GM23338 (cell line): ENCODE data around the gene NUP160. TPM values are rescaled to one million over a fixed set of nuclear protein-coding genes. Genes with fewer than 3 reads are reported as not detected.

ENCODE experiments used
- ATAC-seq: fragments of 200-7000 bp; cut with Tn5 transposase; 3 replicates; pipeline ENCODE4 v1.9.1; 2020
- DNase-seq: peaks from one replicate; pipeline ENCODE4 v3.0.0-alpha.2; 2015; ENCODE audit warnings: low spot score
- H2AFZ ChIP-seq: fragments of 200-600 bp; sonication (generic); 2 replicates; pipeline ENCODE4 v1.8.0; 2016; ENCODE audit warnings: antibody characterized with exemption, mild to moderate bottlenecking, moderate library complexity
- H3F3A ChIP-seq: fragments of 200-600 bp; sonication (generic); replicated peaks from 2 replicates; pipeline ENCODE4 v1.8.0; 2017; ENCODE audit warnings: antibody characterized with exemption, mixed run types, low read depth
- H3K27ac ChIP-seq: fragments of 200-600 bp; sonication (generic); 2 replicates; pipeline ENCODE4 v1.6.1; 2016; ENCODE audit warnings: low read depth
- H3K27me3 ChIP-seq: fragments of 200-600 bp; sonication (generic); 2 replicates; pipeline ENCODE4 v1.8.0; 2016; ENCODE audit warnings: mild to moderate bottlenecking, mixed run types, moderate library complexity; ENCODE audit not compliant: insufficient read depth
- H3K36me3 ChIP-seq: fragments of 200-600 bp; sonication (generic); 2 replicates; pipeline ENCODE4 v1.8.0; 2016; ENCODE audit warnings: mild to moderate bottlenecking; ENCODE audit not compliant: insufficient read depth
- H3K4me1 ChIP-seq: fragments of 200-600 bp; sonication (generic); 2 replicates; pipeline ENCODE4 v1.8.0; 2016; ENCODE audit warnings: mild to moderate bottlenecking, moderate library complexity; ENCODE audit not compliant: insufficient read depth
- H3K4me2 ChIP-seq: fragments of 200-600 bp; sonication (generic); 2 replicates; pipeline ENCODE4 v1.7.1; 2017; ENCODE audit warnings: mixed run types
- H3K4me3 ChIP-seq: fragments of 200-600 bp; sonication (generic); 2 replicates; pipeline ENCODE4 v1.6.1; 2016; ENCODE audit warnings: mixed run types
- H3K79me2 ChIP-seq: fragments of 200-600 bp; sonication (generic); replicated peaks from 2 replicates; pipeline ENCODE4 v1.8.0; 2017; ENCODE audit warnings: mild to moderate bottlenecking; ENCODE audit not compliant: insufficient read depth
- H3K9me2 ChIP-seq: fragments of 200-600 bp; sonication (generic); 2 replicates; pipeline ENCODE4 v1.8.0; 2017; ENCODE audit not compliant: insufficient read depth
- H4K20me1 ChIP-seq: fragments of 200-600 bp; sonication (generic); replicated peaks from 2 replicates; pipeline ENCODE4 v1.8.0; 2017; ENCODE audit warnings: mild to moderate bottlenecking; ENCODE audit not compliant: insufficient read depth
- H3K27ac Mint-ChIP-seq: 2 replicates; pipeline ENCODE4 v1.8.0; 2020; ENCODE audit warnings: inconsistent platforms, mild to moderate bottlenecking, moderate library complexity, mixed read lengths
- H3K27me3 Mint-ChIP-seq: 3 replicates; pipeline ENCODE4 v1.8.0; 2022; ENCODE audit warnings: low read depth, mild to moderate bottlenecking, moderate library complexity, mixed read lengths, inconsistent platforms; ENCODE audit not compliant: insufficient read depth, poor library complexity
- H3K36me3 Mint-ChIP-seq: 3 replicates; pipeline ENCODE4 v1.8.0; 2021; ENCODE audit warnings: low read depth, mild to moderate bottlenecking, inconsistent platforms, moderate library complexity, mixed read lengths
- H3K4me1 Mint-ChIP-seq: 3 replicates; pipeline ENCODE4 v1.8.0; 2020; ENCODE audit warnings: mild to moderate bottlenecking, inconsistent platforms, mixed read lengths
- H3K4me3 Mint-ChIP-seq: 3 replicates; pipeline ENCODE4 v1.8.0; 2021; ENCODE audit warnings: moderate library complexity, mild to moderate bottlenecking, inconsistent platforms, mixed read lengths
- H3K9me3 Mint-ChIP-seq: 3 replicates; pipeline ENCODE4 v1.8.0; 2020; ENCODE audit warnings: moderate library complexity, mild to moderate bottlenecking, inconsistent platforms, mixed read lengths
- CREB1 ChIP-seq: fragments of 250-450 bp; sonication (Bioruptor Pico); IDR thresholded peaks from 2 replicates; pipeline ENCODE4 v1.5.0; 2020; ENCODE audit warnings: low read depth, mild to moderate bottlenecking, moderate library complexity
- EZH2 ChIP-seq: fragments of 200-600 bp; sonication (generic); IDR thresholded peaks from one replicate; pipeline ENCODE4 v1.8.0; 2017; ENCODE audit warnings: antibody characterized with exemption, mild to moderate bottlenecking, low read depth; ENCODE audit not compliant: unreplicated experiment
- EZH2phosphoT487 ChIP-seq: fragments of 200-600 bp; sonication (generic); IDR thresholded peaks from one replicate; pipeline ENCODE4 v1.8.1; 2018; ENCODE audit warnings: antibody characterized with exemption; ENCODE audit not compliant: unreplicated experiment
- JUNB ChIP-seq: IDR thresholded peaks from one replicate; pipeline ENCODE4 v1.6.1; 2016; ENCODE audit warnings: antibody characterized with exemption; ENCODE audit not compliant: unreplicated experiment
- NANOG ChIP-seq: IDR thresholded peaks from 2 replicates; pipeline ENCODE4 v1.6.1; 2016; ENCODE audit warnings: antibody characterized with exemption, borderline replicate concordance
- POLR2AphosphoS5 ChIP-seq: IDR thresholded peaks from 2 replicates; pipeline ENCODE4 v1.6.1; 2016; ENCODE audit warnings: antibody characterized with exemption, low read depth
- STAT1 ChIP-seq: IDR thresholded peaks from one replicate; pipeline ENCODE4 v1.6.1; 2016; ENCODE audit warnings: antibody characterized with exemption; ENCODE audit not compliant: unreplicated experiment
- ZNF114 ChIP-seq: fragments of 250-450 bp; sonication (Bioruptor Pico); IDR thresholded peaks from 2 replicates; pipeline ENCODE4 v1.5.0; 2020; ENCODE audit warnings: mild to moderate bottlenecking, moderate library complexity
- ZNF331 ChIP-seq: fragments of 250-450 bp; sonication (Bioruptor Pico); IDR thresholded peaks from 2 replicates; pipeline ENCODE4 v1.5.0; 2020; ENCODE audit warnings: low read depth, mild to moderate bottlenecking, moderate library complexity
- polyA plus RNA-seq: library from polyadenylated mRNA; unstranded; fragments of >200 nt; fragmentation: Nextera tagmentation; extraction: Ambion mirVana; gene quantifications from 2 replicates; pipeline ENCODE4 v1.2.1, GENCODE V29; 2016
- total RNA-seq: library from RNA; depleted of rRNA; stranded (reverse); fragments of >200 nt; shearing (Covaris generic); gene quantifications from 2 replicates; pipeline ENCODE4 v1.2.3, GENCODE V29; 2014
- TF ChIP-seq, protein P1 (sequence below), 2 experiments: fragments of 200-600 bp in 1 of 2; sonication (generic) in 1 of 2; conservative IDR thresholded peaks; 2 replicates each; pipeline versions ENCODE4 v1.5.1 to v1.6.1; 2016 to 2017; ENCODE audit warnings: antibody characterized with exemption in 2 of 2, low read depth in 2 of 2, mild to moderate bottlenecking in 2 of 2, moderate library complexity in 1 of 2
- TF ChIP-seq, protein P2 (sequence below): IDR thresholded peaks from 2 replicates; pipeline ENCODE4 v1.6.1; 2016; ENCODE audit warnings: antibody characterized with exemption
- TF ChIP-seq, protein P3 (sequence below): fragments of 250-450 bp; sonication (Bioruptor Pico); IDR thresholded peaks from 2 replicates; pipeline ENCODE4 v1.5.0; 2020; ENCODE audit warnings: mild to moderate bottlenecking, moderate library complexity
- TF ChIP-seq, protein P4 (sequence below): IDR thresholded peaks from one replicate; pipeline ENCODE4 v1.6.1; 2018; ENCODE audit warnings: antibody characterized with exemption; ENCODE audit not compliant: unreplicated experiment

Gene NUP160
- total and polyA plus RNA-seq, 2 experiments from 2014 or later, result 41.2 to 101 TPM

DNA sequence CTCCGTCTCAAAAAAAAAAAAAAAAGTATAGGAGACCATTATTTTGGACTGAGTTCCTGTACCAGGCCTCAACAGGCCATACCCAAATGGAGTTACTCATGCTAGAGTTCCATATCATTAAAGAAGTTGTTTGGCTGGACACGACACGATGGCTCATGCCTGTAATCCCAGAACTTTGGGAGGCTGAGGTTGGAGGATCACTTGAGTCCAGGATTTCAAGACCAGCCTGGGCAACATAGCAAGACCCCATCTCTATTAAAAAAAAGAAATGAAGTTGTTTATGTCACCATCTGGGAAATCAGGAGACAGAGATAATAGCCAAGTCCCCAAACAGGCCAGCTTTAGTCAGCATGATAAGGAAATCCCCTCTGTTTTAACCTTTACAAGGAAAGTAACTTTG is 74.3 kb downstream of the NUP160 start:
- peaks cover 4% of the 10 kb centered on the region; the same call in 2 of the 3 replicates for H3K4me1 Mint-ChIP-seq
- H3K27me3 Mint-ChIP-seq, result peaks cover 11% of the 10 kb centered on the region
- Histone ChIP-seq H3K9me2 (no peaks in the 10 kb centered on the region), H3K36me3 (peaks cover 21% of the 10 kb centered on the region), H3K79me2 (no peaks in the 10 kb centered on the region), H2AFZ (no peak overlapping the region), H3K4me1 (no peaks in the 10 kb centered on the region), H3K4me2 (no peak overlapping the region), H3K4me3 (no peak overlapping the region), H3F3A (no peaks in the 10 kb centered on the region; the same call in 1 of the 2 replicates), H3K27me3 (no peaks in the 10 kb centered on the region), H4K20me1 (no peaks in the 10 kb centered on the region; the same call in 1 of the 2 replicates), H3K27ac (no peak overlapping the region)
- DNase-seq, result no peak
- H3K4me3 Mint-ChIP-seq, result no peak overlapping the region
- no peaks in the 10 kb centered on the region for H3K9me3 Mint-ChIP-seq
- H3K36me3 Mint-ChIP-seq, result peaks cover 30% of the 10 kb centered on the region
- no peak overlapping the region for H3K27ac Mint-ChIP-seq
- no peak for TF ChIP-seq ZNF114
- TF ChIP-seq, protein P1, sequence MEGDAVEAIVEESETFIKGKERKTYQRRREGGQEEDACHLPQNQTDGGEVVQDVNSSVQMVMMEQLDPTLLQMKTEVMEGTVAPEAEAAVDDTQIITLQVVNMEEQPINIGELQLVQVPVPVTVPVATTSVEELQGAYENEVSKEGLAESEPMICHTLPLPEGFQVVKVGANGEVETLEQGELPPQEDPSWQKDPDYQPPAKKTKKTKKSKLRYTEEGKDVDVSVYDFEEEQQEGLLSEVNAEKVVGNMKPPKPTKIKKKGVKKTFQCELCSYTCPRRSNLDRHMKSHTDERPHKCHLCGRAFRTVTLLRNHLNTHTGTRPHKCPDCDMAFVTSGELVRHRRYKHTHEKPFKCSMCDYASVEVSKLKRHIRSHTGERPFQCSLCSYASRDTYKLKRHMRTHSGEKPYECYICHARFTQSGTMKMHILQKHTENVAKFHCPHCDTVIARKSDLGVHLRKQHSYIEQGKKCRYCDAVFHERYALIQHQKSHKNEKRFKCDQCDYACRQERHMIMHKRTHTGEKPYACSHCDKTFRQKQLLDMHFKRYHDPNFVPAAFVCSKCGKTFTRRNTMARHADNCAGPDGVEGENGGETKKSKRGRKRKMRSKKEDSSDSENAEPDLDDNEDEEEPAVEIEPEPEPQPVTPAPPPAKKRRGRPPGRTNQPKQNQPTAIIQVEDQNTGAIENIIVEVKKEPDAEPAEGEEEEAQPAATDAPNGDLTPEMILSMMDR (conservative IDR thresholded peaks at IDR 0.05; ENCODE audit: low read depth in 2 of 2), result no peak
- TF ChIP-seq, protein P2, sequence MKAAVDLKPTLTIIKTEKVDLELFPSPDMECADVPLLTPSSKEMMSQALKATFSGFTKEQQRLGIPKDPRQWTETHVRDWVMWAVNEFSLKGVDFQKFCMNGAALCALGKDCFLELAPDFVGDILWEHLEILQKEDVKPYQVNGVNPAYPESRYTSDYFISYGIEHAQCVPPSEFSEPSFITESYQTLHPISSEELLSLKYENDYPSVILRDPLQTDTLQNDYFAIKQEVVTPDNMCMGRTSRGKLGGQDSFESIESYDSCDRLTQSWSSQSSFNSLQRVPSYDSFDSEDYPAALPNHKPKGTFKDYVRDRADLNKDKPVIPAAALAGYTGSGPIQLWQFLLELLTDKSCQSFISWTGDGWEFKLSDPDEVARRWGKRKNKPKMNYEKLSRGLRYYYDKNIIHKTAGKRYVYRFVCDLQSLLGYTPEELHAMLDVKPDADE, result no peak
- TF ChIP-seq STAT1, result no peak
- no peak for TF ChIP-seq POLR2AphosphoS5
- TF ChIP-seq EZH2, result no peak
- TF ChIP-seq, protein P3, sequence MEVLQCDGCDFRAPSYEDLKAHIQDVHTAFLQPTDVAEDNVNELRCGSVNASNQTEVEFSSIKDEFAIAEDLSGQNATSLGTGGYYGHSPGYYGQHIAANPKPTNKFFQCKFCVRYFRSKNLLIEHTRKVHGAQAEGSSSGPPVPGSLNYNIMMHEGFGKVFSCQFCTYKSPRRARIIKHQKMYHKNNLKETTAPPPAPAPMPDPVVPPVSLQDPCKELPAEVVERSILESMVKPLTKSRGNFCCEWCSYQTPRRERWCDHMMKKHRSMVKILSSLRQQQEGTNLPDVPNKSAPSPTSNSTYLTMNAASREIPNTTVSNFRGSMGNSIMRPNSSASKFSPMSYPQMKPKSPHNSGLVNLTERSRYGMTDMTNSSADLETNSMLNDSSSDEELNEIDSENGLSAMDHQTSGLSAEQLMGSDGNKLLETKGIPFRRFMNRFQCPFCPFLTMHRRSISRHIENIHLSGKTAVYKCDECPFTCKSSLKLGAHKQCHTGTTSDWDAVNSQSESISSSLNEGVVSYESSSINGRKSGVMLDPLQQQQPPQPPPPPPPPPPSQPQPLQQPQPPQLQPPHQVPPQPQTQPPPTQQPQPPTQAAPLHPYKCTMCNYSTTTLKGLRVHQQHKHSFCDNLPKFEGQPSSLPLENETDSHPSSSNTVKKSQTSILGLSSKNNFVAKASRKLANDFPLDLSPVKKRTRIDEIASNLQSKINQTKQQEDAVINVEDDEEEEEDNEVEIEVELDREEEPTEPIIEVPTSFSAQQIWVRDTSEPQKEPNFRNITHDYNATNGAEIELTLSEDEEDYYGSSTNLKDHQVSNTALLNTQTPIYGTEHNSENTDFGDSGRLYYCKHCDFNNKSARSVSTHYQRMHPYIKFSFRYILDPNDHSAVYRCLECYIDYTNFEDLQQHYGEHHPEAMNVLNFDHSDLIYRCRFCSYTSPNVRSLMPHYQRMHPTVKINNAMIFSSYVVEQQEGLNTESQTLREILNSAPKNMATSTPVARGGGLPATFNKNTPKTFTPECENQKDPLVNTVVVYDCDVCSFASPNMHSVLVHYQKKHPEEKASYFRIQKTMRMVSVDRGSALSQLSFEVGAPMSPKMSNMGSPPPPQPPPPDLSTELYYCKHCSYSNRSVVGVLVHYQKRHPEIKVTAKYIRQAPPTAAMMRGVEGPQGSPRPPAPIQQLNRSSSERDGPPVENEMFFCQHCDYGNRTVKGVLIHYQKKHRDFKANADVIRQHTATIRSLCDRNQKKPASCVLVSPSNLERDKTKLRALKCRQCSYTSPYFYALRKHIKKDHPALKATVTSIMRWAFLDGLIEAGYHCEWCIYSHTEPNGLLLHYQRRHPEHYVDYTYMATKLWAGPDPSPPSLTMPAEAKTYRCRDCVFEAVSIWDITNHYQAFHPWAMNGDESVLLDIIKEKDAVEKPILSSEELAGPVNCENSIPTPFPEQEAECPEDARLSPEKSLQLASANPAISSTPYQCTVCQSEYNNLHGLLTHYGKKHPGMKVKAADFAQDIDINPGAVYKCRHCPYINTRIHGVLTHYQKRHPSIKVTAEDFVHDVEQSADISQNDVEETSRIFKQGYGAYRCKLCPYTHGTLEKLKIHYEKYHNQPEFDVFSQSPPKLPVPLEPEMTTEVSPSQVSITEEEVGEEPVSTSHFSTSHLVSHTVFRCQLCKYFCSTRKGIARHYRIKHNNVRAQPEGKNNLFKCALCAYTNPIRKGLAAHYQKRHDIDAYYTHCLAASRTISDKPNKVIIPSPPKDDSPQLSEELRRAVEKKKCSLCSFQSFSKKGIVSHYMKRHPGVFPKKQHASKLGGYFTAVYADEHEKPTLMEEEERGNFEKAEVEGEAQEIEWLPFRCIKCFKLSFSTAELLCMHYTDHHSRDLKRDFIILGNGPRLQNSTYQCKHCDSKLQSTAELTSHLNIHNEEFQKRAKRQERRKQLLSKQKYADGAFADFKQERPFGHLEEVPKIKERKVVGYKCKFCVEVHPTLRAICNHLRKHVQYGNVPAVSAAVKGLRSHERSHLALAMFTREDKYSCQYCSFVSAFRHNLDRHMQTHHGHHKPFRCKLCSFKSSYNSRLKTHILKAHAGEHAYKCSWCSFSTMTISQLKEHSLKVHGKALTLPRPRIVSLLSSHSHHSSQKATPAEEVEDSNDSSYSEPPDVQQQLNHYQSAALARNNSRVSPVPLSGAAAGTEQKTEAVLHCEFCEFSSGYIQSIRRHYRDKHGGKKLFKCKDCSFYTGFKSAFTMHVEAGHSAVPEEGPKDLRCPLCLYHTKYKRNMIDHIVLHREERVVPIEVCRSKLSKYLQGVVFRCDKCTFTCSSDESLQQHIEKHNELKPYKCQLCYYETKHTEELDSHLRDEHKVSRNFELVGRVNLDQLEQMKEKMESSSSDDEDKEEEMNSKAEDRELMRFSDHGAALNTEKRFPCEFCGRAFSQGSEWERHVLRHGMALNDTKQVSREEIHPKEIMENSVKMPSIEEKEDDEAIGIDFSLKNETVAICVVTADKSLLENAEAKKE (CRISPR knock-in tag), result no peak
- TF ChIP-seq, protein P4, sequence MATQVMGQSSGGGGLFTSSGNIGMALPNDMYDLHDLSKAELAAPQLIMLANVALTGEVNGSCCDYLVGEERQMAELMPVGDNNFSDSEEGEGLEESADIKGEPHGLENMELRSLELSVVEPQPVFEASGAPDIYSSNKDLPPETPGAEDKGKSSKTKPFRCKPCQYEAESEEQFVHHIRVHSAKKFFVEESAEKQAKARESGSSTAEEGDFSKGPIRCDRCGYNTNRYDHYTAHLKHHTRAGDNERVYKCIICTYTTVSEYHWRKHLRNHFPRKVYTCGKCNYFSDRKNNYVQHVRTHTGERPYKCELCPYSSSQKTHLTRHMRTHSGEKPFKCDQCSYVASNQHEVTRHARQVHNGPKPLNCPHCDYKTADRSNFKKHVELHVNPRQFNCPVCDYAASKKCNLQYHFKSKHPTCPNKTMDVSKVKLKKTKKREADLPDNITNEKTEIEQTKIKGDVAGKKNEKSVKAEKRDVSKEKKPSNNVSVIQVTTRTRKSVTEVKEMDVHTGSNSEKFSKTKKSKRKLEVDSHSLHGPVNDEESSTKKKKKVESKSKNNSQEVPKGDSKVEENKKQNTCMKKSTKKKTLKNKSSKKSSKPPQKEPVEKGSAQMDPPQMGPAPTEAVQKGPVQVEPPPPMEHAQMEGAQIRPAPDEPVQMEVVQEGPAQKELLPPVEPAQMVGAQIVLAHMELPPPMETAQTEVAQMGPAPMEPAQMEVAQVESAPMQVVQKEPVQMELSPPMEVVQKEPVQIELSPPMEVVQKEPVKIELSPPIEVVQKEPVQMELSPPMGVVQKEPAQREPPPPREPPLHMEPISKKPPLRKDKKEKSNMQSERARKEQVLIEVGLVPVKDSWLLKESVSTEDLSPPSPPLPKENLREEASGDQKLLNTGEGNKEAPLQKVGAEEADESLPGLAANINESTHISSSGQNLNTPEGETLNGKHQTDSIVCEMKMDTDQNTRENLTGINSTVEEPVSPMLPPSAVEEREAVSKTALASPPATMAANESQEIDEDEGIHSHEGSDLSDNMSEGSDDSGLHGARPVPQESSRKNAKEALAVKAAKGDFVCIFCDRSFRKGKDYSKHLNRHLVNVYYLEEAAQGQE, result no peak
- TF ChIP-seq JUNB, result no peak
- TF ChIP-seq NANOG, result no peak
- TF ChIP-seq ZNF331 (CRISPR knock-in tag), result no peak
- no peak for TF ChIP-seq CREB1
- TF ChIP-seq EZH2phosphoT487, result no peak
- ATAC-seq, result no peak
